ENCODE results near the gene C19orf81.

DNA sequence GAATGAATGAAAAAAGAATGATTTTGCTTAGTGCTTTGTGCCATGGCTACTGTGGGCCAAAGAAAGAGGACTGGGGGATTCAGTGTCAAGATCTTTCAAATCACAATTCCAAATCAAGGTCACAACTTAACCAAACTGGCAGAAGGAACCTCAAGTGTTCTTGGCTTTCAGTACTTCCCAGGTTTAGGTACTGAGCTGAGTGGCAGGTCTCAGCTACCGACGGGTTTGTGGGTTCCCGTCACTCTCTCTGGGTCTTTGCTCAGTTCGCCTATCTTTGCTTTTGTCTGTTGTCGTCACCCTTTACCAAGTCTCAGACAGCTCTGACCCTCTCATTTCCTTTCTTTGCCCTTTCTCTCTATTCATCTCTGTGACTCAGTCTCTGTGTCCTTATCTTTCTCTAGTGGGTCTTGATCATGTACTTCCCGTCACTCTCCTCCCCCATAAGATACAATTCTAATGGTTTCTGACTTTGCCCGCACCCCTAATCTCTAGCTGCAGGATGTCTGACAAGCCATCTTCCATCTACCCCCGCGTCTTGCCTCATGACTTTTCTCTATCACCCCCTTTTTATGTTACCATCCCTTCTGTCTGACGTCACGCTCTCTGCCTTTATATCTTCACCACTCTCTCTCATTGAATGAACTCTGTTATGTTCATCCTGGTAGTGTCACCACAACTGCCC, 47.7 kb upstream of the C19orf81 start:
- TF ChIP-seq CTCF (IDR thresholded peaks at IDR 0.05) (no peak), POLR2A (IDR thresholded peaks at IDR 0.05) (no peak)

Data from Peyer's patch (tissue), 4 donors.